ENCODE results near the gene GFI1.
"Not testable (repeated sequence)": the region's sequence is repeated elsewhere in the genome, so short reads cannot be mapped to it uniquely, and the experiment has no call there.

The GFI1 gene

DNA sequence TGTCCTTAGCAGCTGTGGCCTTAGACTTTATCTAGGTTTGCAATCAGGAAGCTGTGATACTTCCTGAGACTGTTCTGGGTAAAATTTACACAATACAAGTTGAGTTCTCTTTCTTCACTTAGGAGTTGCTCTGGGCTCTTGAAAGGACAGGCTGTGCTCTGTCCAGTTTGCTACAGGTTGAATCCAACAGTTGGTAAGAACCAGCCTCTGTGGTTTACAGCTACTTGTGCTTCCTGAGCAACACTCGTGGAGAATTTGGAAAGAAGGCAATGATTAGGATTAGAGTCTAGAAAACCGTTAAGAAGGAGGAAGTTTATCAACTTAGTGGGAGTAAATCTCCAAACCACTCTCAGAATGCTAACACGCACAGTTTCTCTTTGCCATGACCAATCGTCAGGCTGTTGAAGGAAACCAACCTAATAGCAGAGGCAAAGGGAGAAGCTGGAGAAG is 26.8 kb downstream of the GFI1 start:
- Mint-ChIP-seq H3K4me3 (peak overlapping the region; percentile 5), H3K4me1 (peaks cover 39% of the 10 kb centered on the region), H3K9me3 (no peaks in the 10 kb centered on the region), H3K36me3 (no peaks in the 10 kb centered on the region), H3K27ac (peak overlapping the region; percentile 27)
- DNase-seq (ENCODE audit: low spot score in 2 of 2) (no peak), ATAC-seq (no peak)

DNA sequence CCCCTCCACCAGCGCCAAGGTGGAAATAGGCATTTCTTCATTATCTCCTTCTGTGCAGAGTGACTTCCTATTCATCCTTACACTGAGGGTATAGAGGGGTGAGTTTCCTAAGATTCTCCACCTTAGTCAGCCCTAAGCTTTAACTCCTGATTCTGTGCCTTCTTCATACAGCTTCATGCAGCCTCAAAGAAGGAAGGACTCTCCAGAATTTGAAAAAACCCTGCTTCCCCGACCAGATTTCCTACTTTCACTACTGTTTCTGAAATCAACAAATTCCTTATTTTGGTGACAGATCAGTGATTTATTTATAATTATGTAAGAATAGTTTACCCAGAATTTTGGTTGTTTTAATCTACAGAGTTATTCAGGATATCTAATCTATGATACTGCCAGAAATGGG is 28.6 kb downstream of the GFI1 start:
- Mint-ChIP-seq H3K4me3 (no peak overlapping the region), H3K36me3 (no peaks in the 10 kb centered on the region), H3K4me1 (peaks cover 25% of the 10 kb centered on the region), H3K27ac (no peak overlapping the region), H3K9me3 (no peaks in the 10 kb centered on the region)
- ATAC-seq (no peak), DNase-seq (ENCODE audit: low spot score in 2 of 2) (no peak)

- H3K9me3 Mint-ChIP-seq: no peaks in the 10 kb centered on the region
- ATAC-seq: no peak
- no peak overlapping the region for H3K27ac Mint-ChIP-seq
- H3K4me3 Mint-ChIP-seq: no peak overlapping the region
- peaks cover 13% of the 10 kb centered on the region for H3K4me1 Mint-ChIP-seq
- no peaks in the 10 kb centered on the region for H3K36me3 Mint-ChIP-seq
- no peak for DNase-seq (ENCODE audit: low spot score in 2 of 2)
Observed at GRCh38 chr1:92447976-92448375, 38.7 kb downstream of the GFI1 start.

GRCh38 chr1:92447033-92447681 is 39.6 kb downstream of the GFI1 start:
- no peak overlapping the region for H3K27ac Mint-ChIP-seq
- no peak overlapping the region for H3K4me3 Mint-ChIP-seq
- peaks cover 13% of the 10 kb centered on the region for H3K4me1 Mint-ChIP-seq
- DNase-seq (ENCODE audit: low spot score in 2 of 2): no peak
- peak; percentile 65 for ATAC-seq
- no peaks in the 10 kb centered on the region for H3K9me3 Mint-ChIP-seq
- no peaks in the 10 kb centered on the region for H3K36me3 Mint-ChIP-seq

DNA sequence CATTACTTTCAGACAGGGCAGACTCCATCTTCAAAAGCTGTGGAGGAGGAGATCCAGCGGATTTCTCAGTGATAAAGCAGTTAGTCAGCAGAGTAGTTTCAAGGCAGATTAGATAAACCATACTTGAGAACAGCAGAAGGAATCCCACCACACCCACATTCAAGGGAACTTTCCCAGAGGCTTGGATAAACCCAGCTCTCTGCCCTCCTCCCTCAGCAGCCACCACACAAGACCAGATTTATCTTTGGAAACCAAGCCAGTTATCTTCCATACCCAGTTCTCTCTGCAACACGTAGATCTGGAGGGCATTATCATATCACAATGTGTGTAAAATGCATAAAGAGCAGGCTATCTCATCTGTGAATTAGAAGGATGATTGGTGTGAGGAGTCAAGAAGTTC is 40.2 kb downstream of the GFI1 start:
- H3K36me3 Mint-ChIP-seq: no peaks in the 10 kb centered on the region
- DNase-seq (ENCODE audit: low spot score in 2 of 2): no peak
- no peak overlapping the region for H3K27ac Mint-ChIP-seq
- H3K4me1 Mint-ChIP-seq: peaks cover 13% of the 10 kb centered on the region
- ATAC-seq: no peak
- no peak overlapping the region for H3K4me3 Mint-ChIP-seq
- H3K9me3 Mint-ChIP-seq: no peaks in the 10 kb centered on the region

- H3K36me3 Mint-ChIP-seq: no peaks in the 10 kb centered on the region
- no peak overlapping the region for H3K4me3 Mint-ChIP-seq
- no peak overlapping the region for H3K27ac Mint-ChIP-seq
- H3K4me1 Mint-ChIP-seq: peaks cover 13% of the 10 kb centered on the region
- H3K9me3 Mint-ChIP-seq: no peaks in the 10 kb centered on the region
- DNase-seq (ENCODE audit: low spot score in 2 of 2) (no peak), ATAC-seq (no peak)
Observed at GRCh38 chr1:92445865-92446264, 40.9 kb downstream of the GFI1 start.

GRCh38 chr1:92444351-92444750 is 42.4 kb downstream of the GFI1 start:
- ATAC-seq (no peak), DNase-seq (ENCODE audit: low spot score in 2 of 2) (no peak)
- H3K27ac Mint-ChIP-seq: no peak overlapping the region
- H3K4me1 Mint-ChIP-seq: peaks cover 16% of the 10 kb centered on the region
- H3K4me3 Mint-ChIP-seq: no peak overlapping the region
- H3K9me3 Mint-ChIP-seq: no peaks in the 10 kb centered on the region
- no peaks in the 10 kb centered on the region for H3K36me3 Mint-ChIP-seq

DNA sequence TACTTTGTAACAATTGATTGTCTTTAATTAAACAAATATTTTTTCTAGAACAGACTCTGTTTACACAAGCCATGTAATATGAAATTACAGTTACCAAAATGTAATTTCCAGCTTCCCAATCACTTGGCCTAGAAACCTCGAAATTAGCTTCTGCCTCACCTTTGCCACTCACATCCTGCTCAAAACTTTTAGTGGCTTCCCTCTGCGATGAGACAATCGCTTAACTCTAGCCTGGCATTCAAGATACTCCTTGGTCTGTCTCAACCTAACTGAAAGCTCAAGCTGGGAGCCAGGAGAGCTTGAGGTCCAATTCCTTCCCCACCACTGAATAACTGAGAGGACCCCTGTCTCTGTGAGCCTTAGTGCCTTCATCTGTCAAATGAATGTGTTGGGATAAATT is 42.8 kb downstream of the GFI1 start:
- ATAC-seq: no peak
- no peak overlapping the region for H3K4me3 Mint-ChIP-seq
- peaks cover 20% of the 10 kb centered on the region for H3K4me1 Mint-ChIP-seq
- no peaks in the 10 kb centered on the region for H3K36me3 Mint-ChIP-seq
- DNase-seq (ENCODE audit: low spot score in 2 of 2): no peak
- no peaks in the 10 kb centered on the region for H3K9me3 Mint-ChIP-seq
- H3K27ac Mint-ChIP-seq: no peak overlapping the region

DNA sequence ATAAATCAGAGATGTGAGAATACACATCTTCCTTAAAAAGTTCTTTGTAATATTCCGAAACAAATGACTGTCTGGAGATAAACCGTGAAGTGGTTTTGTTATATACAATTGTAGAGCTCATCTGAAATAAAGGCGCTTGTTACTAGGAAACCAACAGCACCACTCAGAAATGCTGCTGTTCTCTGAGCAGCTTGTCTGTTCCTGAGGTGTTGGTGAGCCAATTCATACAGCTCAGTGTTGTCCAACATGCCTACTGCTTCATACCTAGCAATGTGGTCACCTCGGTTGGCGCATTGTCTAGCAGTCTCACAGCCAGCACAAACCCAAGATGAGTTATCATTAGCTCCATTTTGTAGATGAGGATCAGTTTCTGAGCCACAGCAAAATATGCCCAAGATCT is 44.4 kb downstream of the GFI1 start:
- H3K27ac Mint-ChIP-seq: no peak overlapping the region
- H3K4me1 Mint-ChIP-seq: peaks cover 19% of the 10 kb centered on the region
- H3K36me3 Mint-ChIP-seq: no peaks in the 10 kb centered on the region
- ATAC-seq (no peak), DNase-seq (ENCODE audit: low spot score in 2 of 2) (no peak)
- no peak overlapping the region for H3K4me3 Mint-ChIP-seq
- no peaks in the 10 kb centered on the region for H3K9me3 Mint-ChIP-seq

DNA sequence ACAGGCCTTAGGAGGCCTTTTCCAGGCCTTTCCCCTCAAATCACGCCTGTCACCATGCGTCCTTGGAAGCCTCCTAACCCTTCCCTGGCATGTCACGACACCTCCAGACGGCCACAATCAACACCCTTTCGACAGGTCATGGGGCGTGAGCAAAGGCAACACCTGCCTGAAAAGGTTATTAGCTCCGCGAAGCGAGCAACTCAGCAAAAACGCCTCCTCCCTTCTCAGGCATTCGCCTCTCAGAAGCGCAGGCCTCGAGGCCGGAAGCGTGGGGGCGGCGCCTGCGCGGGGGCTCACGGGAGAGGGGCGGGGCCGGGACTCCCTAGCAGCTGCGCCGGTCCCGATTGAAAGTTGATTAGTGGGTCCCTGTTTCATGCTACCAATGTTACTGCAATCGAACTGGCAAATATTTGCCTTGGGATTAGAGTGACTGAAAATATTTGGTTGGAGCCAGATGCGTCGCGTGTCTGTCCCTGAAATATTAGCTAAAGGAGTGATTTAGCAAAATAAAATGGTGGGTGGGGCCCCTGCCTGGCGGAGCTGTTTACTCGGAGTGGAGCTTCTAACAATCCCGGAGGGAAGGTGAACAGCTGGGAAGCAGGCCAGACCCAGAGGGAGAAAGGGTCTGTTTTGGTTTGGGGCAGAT is 44.9 kb downstream of the GFI1 start:
- Mint-ChIP-seq H3K9me3 (no peaks in the 10 kb centered on the region), H3K4me3 (no peak overlapping the region), H3K4me1 (peaks cover 15% of the 10 kb centered on the region), H3K36me3 (no peaks in the 10 kb centered on the region), H3K27ac (no peak overlapping the region)
- no peak for DNase-seq (ENCODE audit: low spot score in 2 of 2)
- ATAC-seq: no peak

DNA sequence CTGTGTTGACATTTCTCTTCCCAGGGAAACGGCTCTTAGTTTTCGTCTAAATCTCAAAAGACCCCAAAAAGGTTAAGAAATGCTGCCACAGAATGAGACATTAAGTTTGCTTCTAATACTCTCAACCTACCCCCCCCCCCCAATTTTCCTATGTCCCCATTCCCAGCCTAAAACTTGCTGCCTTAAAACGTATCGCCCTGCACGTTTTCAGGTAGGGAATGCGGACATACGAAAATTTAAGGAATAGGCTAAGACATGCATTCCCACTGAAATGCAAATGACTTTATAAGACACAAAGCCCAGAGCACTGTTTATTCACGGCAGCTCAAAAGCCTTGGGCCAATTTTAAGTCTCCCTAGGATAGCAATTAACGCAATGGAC is 45.4 kb downstream of the GFI1 start:
- H3K9me3 Mint-ChIP-seq: no peaks in the 10 kb centered on the region
- no peak overlapping the region for H3K4me3 Mint-ChIP-seq
- peaks cover 15% of the 10 kb centered on the region for H3K4me1 Mint-ChIP-seq
- no peaks in the 10 kb centered on the region for H3K36me3 Mint-ChIP-seq
- no peak for ATAC-seq
- H3K27ac Mint-ChIP-seq: no peak overlapping the region
- DNase-seq (ENCODE audit: low spot score in 2 of 2): no peak

GRCh38 chr1:92439291-92439690 is 47.4 kb downstream of the GFI1 start:
- no peak overlapping the region for H3K27ac Mint-ChIP-seq
- H3K4me3 Mint-ChIP-seq: no peak overlapping the region
- ATAC-seq: peak; percentile 75
- peaks cover 13% of the 10 kb centered on the region for H3K4me1 Mint-ChIP-seq
- no peaks in the 10 kb centered on the region for H3K36me3 Mint-ChIP-seq
- DNase-seq (ENCODE audit: low spot score in 2 of 2): no peak
- peaks cover 3% of the 10 kb centered on the region for H3K9me3 Mint-ChIP-seq

GRCh38 chr1:92434572-92434971 is 52.2 kb downstream of the GFI1 start:
- H3K36me3 Mint-ChIP-seq; H3K4me3 Mint-ChIP-seq; H3K4me1 Mint-ChIP-seq; H3K9me3 Mint-ChIP-seq; DNase-seq (ENCODE audit: low spot score in 2 of 2); ATAC-seq; H3K27ac Mint-ChIP-seq: not testable (repeated sequence)

- ATAC-seq (no peak), DNase-seq (ENCODE audit: low spot score in 2 of 2) (no peak)
- no peaks in the 10 kb centered on the region for H3K4me1 Mint-ChIP-seq
- no peaks in the 10 kb centered on the region for H3K9me3 Mint-ChIP-seq
- no peak overlapping the region for H3K4me3 Mint-ChIP-seq
- H3K27ac Mint-ChIP-seq: no peak overlapping the region
- no peaks in the 10 kb centered on the region for H3K36me3 Mint-ChIP-seq
Observed at GRCh38 chr1:92430030-92430429, 56.7 kb downstream of the GFI1 start.

- H3K9me3 Mint-ChIP-seq: no peaks in the 10 kb centered on the region
Observed at GRCh38 chr1:92425617-92426016, 61.1 kb downstream of the GFI1 start.

More at GRCh38 chr1:92425617-92426016, 61.1 kb downstream of the GFI1 start:
- ATAC-seq (no peak), DNase-seq (ENCODE audit: low spot score in 2 of 2) (no peak)
- H3K4me3 Mint-ChIP-seq: no peak overlapping the region
- H3K36me3 Mint-ChIP-seq: no peaks in the 10 kb centered on the region
- H3K27ac Mint-ChIP-seq: no peak overlapping the region
- peaks cover 10% of the 10 kb centered on the region for H3K4me1 Mint-ChIP-seq

All from stimulated activated effector memory CD8-positive, alpha-beta T cell treated with anti-CD3 and anti-CD28 coated beads, Interleukin-12 subunit alpha, Interleukin-12 subunit beta, amount 100 ng/mL, for 72 hours (primary cell).